ENCODE results near the gene DLL1. TPM values are rescaled to one million over a fixed set of nuclear protein-coding genes. Genes with fewer than 3 reads are reported as not detected.

The DLL1 gene
- total and polyA plus RNA-seq, 12 donors = 2.6 to 27.2 (median 8.7) TPM

GRCh38 chr6:170285482-170285881 lies 5.4 kb downstream of the DLL1 start:
- H3K4me3 ChIP-seq = no peak overlapping the region
- peaks cover 7 to 54% (median 46%) of the 10 kb centered on the region in 9 donors for H3K4me1 ChIP-seq
- H3K9me3 ChIP-seq = no peaks in the 10 kb centered on the region
- TF ChIP-seq, protein P1, sequence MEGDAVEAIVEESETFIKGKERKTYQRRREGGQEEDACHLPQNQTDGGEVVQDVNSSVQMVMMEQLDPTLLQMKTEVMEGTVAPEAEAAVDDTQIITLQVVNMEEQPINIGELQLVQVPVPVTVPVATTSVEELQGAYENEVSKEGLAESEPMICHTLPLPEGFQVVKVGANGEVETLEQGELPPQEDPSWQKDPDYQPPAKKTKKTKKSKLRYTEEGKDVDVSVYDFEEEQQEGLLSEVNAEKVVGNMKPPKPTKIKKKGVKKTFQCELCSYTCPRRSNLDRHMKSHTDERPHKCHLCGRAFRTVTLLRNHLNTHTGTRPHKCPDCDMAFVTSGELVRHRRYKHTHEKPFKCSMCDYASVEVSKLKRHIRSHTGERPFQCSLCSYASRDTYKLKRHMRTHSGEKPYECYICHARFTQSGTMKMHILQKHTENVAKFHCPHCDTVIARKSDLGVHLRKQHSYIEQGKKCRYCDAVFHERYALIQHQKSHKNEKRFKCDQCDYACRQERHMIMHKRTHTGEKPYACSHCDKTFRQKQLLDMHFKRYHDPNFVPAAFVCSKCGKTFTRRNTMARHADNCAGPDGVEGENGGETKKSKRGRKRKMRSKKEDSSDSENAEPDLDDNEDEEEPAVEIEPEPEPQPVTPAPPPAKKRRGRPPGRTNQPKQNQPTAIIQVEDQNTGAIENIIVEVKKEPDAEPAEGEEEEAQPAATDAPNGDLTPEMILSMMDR (IDR thresholded peaks at IDR 0.05) = no peak
- DNase-seq = peak in 1 of 2 donors; percentile 23
- peak in 1 of 8 donors; percentile 4 for ATAC-seq
- intact Hi-C loops (cut with DNase I) = loop anchor here in 2 of 10 donors (5.0 kb wide), 3 partner anchors 118 to 318 kb away; no protein-coding TSS in a partner anchor
- H3K27ac ChIP-seq = peak overlapping the region in 2 of 10 donors; percentile 11 to 89
- peaks cover 0 to 55% (median 5%) of the 10 kb centered on the region in 7 donors for H3K27me3 ChIP-seq
- H3K36me3 ChIP-seq = peaks cover 0 to 53% (median 13%) of the 10 kb centered on the region in 9 donors
- 70 to 80% methylated on average over 5 of the region's 5 CpGs for WGBS, 2 donors

- no peaks in the 10 kb centered on the region for H3K9me3 ChIP-seq
- 93 to 95% methylated on average over 24 of the region's 24 CpGs for WGBS, 2 donors
- intact Hi-C loops (cut with DNase I) = loop anchor here in 2 of 10 donors (5.0 kb wide), 3 partner anchors 118 to 318 kb away; no protein-coding TSS in a partner anchor
Observed at GRCh38 chr6:170284866-170285469, 5.9 kb downstream of the DLL1 start.

DNA sequence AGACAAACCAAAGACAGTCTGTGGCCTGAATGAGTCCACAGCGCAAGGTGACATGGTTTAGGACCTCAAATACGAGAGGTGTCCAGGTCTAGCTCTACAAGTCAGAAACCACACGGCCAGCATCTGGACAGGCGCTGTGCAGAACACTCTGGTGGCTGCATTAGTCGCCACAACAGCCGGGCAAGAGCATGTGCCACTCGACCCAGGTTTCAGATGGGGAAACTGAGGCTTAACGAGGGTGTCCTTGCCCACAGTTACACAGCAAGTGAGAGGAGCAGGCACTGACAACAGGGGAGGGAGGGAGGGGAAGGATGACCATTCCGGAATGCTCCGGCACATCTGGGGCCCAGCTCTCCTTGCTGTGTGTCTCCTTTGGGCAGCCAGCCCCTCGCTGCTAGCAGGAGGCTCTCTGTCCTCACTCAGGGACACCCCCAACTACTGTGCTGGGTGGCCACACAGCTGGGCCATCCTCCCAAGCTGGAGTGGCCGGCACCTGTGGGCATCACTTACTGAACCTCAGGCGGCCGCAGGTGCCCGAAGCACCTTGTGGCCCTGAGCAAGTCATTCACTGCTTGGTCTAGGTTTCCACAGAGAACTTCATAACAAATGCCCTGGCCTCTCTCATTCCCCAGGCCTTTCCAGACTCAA lies 6.6 kb downstream of the DLL1 start:
- Histone ChIP-seq H3K27me3 (peaks cover 0 to 42% (median 4%) of the 10 kb centered on the region in 7 donors), H3K4me1 (peaks cover 3 to 58% (median 43%) of the 10 kb centered on the region in 9 donors), H3K9me3 (no peaks in the 10 kb centered on the region), H3K4me3 (no peak overlapping the region), H3K36me3 (peaks cover 0 to 53% (median 13%) of the 10 kb centered on the region in 9 donors), H3K27ac (no peak overlapping the region)
- no peak for ATAC-seq
- peak in 1 of 2 donors; percentile 4 for DNase-seq
- TF ChIP-seq, protein P1 (IDR thresholded peaks at IDR 0.05) = no peak
- WGBS, 2 donors = 95 to 97% methylated on average over 15 of the region's 15 CpGs
- intact Hi-C loops (cut with DNase I) = no loop called here

More at GRCh38 chr6:170284866-170285469, 5.9 kb downstream of the DLL1 start:
- H3K4me3 ChIP-seq = no peak overlapping the region
- H3K27me3 ChIP-seq = peaks cover 0 to 50% (median 5%) of the 10 kb centered on the region in 7 donors
- peaks cover 7 to 56% (median 46%) of the 10 kb centered on the region in 9 donors for H3K4me1 ChIP-seq
- ATAC-seq = no peak
- DNase-seq = peak in 1 of 2 donors; percentile 6
- H3K36me3 ChIP-seq = peaks cover 0 to 53% (median 13%) of the 10 kb centered on the region in 9 donors
- H3K27ac ChIP-seq = no peak overlapping the region
- TF ChIP-seq, protein P1 (IDR thresholded peaks at IDR 0.05) = no peak

DNA sequence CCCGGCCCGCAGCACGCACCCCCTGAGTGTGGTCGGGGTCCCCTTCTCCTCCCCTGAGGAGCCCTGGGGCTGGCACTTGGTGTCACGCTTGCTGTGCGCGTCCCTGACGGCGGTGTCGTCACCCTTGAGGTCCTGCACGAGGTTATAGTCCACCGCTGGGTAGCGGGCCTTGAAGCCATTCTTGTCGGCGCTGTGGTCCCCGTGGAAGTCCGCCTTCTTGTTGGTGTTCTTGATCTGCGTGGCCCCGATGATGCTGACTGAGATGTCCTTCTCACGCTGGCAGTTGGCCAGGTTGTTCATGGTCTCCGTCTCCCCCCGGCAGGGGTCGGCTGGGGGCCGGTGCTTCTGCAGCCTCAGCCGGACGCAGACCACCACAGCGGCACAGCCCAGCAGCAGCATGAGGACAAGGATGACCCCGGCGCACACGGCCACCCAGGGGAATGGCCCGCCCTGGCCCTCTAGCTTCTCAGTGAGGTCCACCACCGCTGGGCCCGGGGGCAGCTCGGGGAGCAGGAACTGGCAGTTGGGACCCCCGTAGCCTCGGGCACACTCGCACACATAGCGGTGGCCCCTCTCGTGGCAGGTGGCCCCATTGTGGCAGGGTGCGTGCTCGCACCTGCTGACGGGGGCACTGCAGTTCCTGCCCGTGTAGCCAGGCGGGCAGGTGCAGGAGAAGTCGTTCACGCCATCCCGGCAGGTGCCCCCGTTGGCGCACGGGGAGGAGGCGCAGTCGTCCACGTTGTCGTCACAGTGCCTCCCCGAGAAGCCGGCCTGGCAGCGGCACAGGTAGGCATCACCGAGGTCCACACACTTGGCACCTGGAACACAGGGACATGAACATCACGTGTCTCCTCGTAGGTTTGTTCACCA lies 7.4 kb downstream of the DLL1 start:
- peaks cover 0 to 56% (median 41%) of the 10 kb centered on the region in 9 donors for H3K4me1 ChIP-seq
- intact Hi-C loops (cut with DNase I) = no loop called here
- DNase-seq = no peak

More for the DNA sequence above, 7.4 kb downstream of the DLL1 start:
- ATAC-seq = no peak
- Histone ChIP-seq H3K36me3 (peaks cover 0 to 53% (median 13%) of the 10 kb centered on the region in 9 donors), H3K27ac (no peak overlapping the region), H3K4me3 (no peak overlapping the region), H3K9me3 (no peaks in the 10 kb centered on the region), H3K27me3 (peaks cover 0 to 34% (median 0%) of the 10 kb centered on the region in 7 donors)
- 96% methylated on average over 60 of the region's 60 CpGs for WGBS, 2 donors
- TF ChIP-seq, protein P1 (IDR thresholded peaks at IDR 0.05) = no peak

Measured in heart right ventricle (tissue), 16 donors.